ENCODE results near the gene SELENOO. TPM values are rescaled to one million over a fixed set of nuclear protein-coding genes. Genes with fewer than 3 reads are reported as not detected.

The SELENOO gene
- total and polyA plus RNA-seq, 8 donors = 18.5 to 28.9 (median 21.8) TPM

- intact Hi-C loops (cut with DNase I) = no loop called here
Measured at GRCh38 chr22:50190182-50190940, 10.4 kb upstream of the SELENOO start.

GRCh38 chr22:50190941-50191741 is 9.7 kb upstream of the SELENOO start:
- Histone ChIP-seq H3K27ac (peak overlapping the region; percentile 88 to 99), H3K4me3 (peak overlapping the region; percentile 25 to 37), H3K36me3 (peaks cover 0 to 33% of the 10 kb centered on the region in 2 donors), H3K4me1 (peaks cover 10 to 68% of the 10 kb centered on the region in 2 donors), H3K27me3 (no peaks in the 10 kb centered on the region), H3K9me3 (no peaks in the 10 kb centered on the region)
- intact Hi-C loops (cut with DNase I) = no loop called here
- DNase-seq (peak in 2 of 4 donors; percentile 79 to 91), ATAC-seq (peak; percentile 3)
- no peak for TF ChIP-seq CTCF (IDR thresholded peaks at IDR 0.05)

More at GRCh38 chr22:50190182-50190940, 10.4 kb upstream of the SELENOO start:
- peaks cover 11 to 69% of the 10 kb centered on the region in 2 donors for H3K4me1 ChIP-seq
- H3K27me3 ChIP-seq = no peaks in the 10 kb centered on the region
- ATAC-seq (peak; percentile 87), DNase-seq (peak in 3 of 4 donors; percentile 74 to 96 (median 89))
- peak overlapping the region; percentile 88 to 99 for H3K27ac ChIP-seq
- H3K4me3 ChIP-seq = peak overlapping the region; percentile 25 to 37
- peaks cover 0 to 25% of the 10 kb centered on the region in 2 donors for H3K36me3 ChIP-seq
- TF ChIP-seq CTCF (IDR thresholded peaks at IDR 0.05) = peak; percentile 12 to 20
- no peaks in the 10 kb centered on the region for H3K9me3 ChIP-seq

GRCh38 chr22:50192436-50193204 is 8.2 kb upstream of the SELENOO start:
- Histone ChIP-seq H3K27me3 (no peaks in the 10 kb centered on the region), H3K9me3 (no peaks in the 10 kb centered on the region), H3K36me3 (peaks cover 0 to 48% of the 10 kb centered on the region in 2 donors), H3K4me1 (peaks cover 10 to 55% of the 10 kb centered on the region in 2 donors), H3K4me3 (peak overlapping the region in 1 of 2 donors; percentile 37), H3K27ac (peak overlapping the region; percentile 44 to 99)
- no peak for TF ChIP-seq CTCF (IDR thresholded peaks at IDR 0.05)
- intact Hi-C loops (cut with DNase I) = no loop called here
- DNase-seq (peak in 1 of 4 donors; percentile 76), ATAC-seq (no peak)

- peaks cover 0 to 58% of the 10 kb centered on the region in 2 donors for H3K36me3 ChIP-seq
- H3K4me3 ChIP-seq = no peak overlapping the region
- no peaks in the 10 kb centered on the region for H3K9me3 ChIP-seq
- TF ChIP-seq CTCF (IDR thresholded peaks at IDR 0.05) = no peak
- peak overlapping the region in 1 of 2 donors; percentile 99 for H3K27ac ChIP-seq
- intact Hi-C loops (cut with DNase I) = no loop called here
- no peaks in the 10 kb centered on the region for H3K27me3 ChIP-seq
- no peak for DNase-seq
- peaks cover 10 to 45% of the 10 kb centered on the region in 2 donors for H3K4me1 ChIP-seq
- no peak for ATAC-seq
Measured at GRCh38 chr22:50193621-50194020, 7.2 kb upstream of the SELENOO start.
